Measurements from ENCODE around the gene NEURL3. TPM values are rescaled to one million over a fixed set of nuclear protein-coding genes. Genes with fewer than 3 reads are reported as not detected.

Gene NEURL3
- total RNA-seq, 4 donors from 2014 or later, result 0.32 to 7.9 (median 7.0) TPM; not detected in 1

GRCh38 chr2:96534141-96534540 lies 29.0 kb upstream of the NEURL3 start:
- WGBS, 2 donors (ENCODE audit: low coverage in 1 of 2), result 37 to 47% methylated on average over 4 of the region's 4 CpGs
- H3K27me3 ChIP-seq, result no peaks in the 10 kb centered on the region
- H3K9me3 ChIP-seq, result no peaks in the 10 kb centered on the region
- H3K27ac ChIP-seq, result peak overlapping the region; percentile 83 to 89 (median 86)
- no peak overlapping the region for H3K4me3 ChIP-seq
- in situ Hi-C loops (cut with MboI; ENCODE audit: low pct_ligation_motif_present in 1 of 4, low pct_unique_long_range_greater_than_20kb in 1 of 4, low sequenced_read_pairs in 3 of 4), result no loop called here
- no peaks in the 10 kb centered on the region for H3K36me3 ChIP-seq
- TF ChIP-seq POLR2A (IDR thresholded peaks at IDR 0.05) (no peak), POLR2AphosphoS5 (IDR thresholded peaks at IDR 0.05) (no peak), CTCF (IDR thresholded peaks at IDR 0.05) (no peak), EP300 (IDR thresholded peaks at IDR 0.05; ENCODE audit: low read depth) (no peak)
- DNase-seq, result no peak
- peaks cover 37 to 74% (median 68%) of the 10 kb centered on the region in 4 donors for H3K4me1 ChIP-seq
- intact Hi-C loops (cut with DNase I; ENCODE audit: low total_unique reads), result no loop called here

- peak overlapping the region; percentile 83 to 89 (median 86) for H3K27ac ChIP-seq
- WGBS, 2 donors (ENCODE audit: low coverage in 1 of 2), result 34% methylated on average over 8 of the region's 8 CpGs; no CpG with 5 or more reads in 1 of the 2 donors
- H3K4me1 ChIP-seq, result peaks cover 37 to 74% (median 63%) of the 10 kb centered on the region in 4 donors
- H3K9me3 ChIP-seq, result no peaks in the 10 kb centered on the region
- intact Hi-C loops (cut with DNase I; ENCODE audit: low total_unique reads) (no loop called here), in situ Hi-C loops (cut with MboI; ENCODE audit: low pct_ligation_motif_present in 1 of 4, low pct_unique_long_range_greater_than_20kb in 1 of 4, low sequenced_read_pairs in 3 of 4) (no loop called here)
- TF ChIP-seq POLR2AphosphoS5 (IDR thresholded peaks at IDR 0.05) (peak in 2 of 3 donors; percentile 50 to 62), EP300 (IDR thresholded peaks at IDR 0.05; ENCODE audit: low read depth) (no peak)
- no peaks in the 10 kb centered on the region for H3K36me3 ChIP-seq
- DNase-seq, result peak; percentile 66
- H3K27me3 ChIP-seq, result no peaks in the 10 kb centered on the region
- no peak overlapping the region for H3K4me3 ChIP-seq
These were observed 28.3 kb upstream of the NEURL3 start for GRCh38 chr2:96533292-96534073.

- in situ Hi-C loops (cut with MboI; ENCODE audit: low pct_ligation_motif_present in 1 of 4, low pct_unique_long_range_greater_than_20kb in 1 of 4, low sequenced_read_pairs in 3 of 4), result no loop called here
- no peaks in the 10 kb centered on the region for H3K36me3 ChIP-seq
These were observed 27.6 kb upstream of the NEURL3 start for GRCh38 chr2:96532641-96533291.

GRCh38 chr2:96531872-96532505 lies 26.8 kb upstream of the NEURL3 start:
- in situ Hi-C loops (cut with MboI; ENCODE audit: low pct_ligation_motif_present in 1 of 4, low pct_unique_long_range_greater_than_20kb in 1 of 4, low sequenced_read_pairs in 3 of 4), result no loop called here

More at GRCh38 chr2:96532641-96533291, 27.6 kb upstream of the NEURL3 start:
- 83% methylated on average over 7 of the region's 7 CpGs; no CpG with 5 or more reads in 1 of the 2 donors for WGBS, 2 donors (ENCODE audit: low coverage in 1 of 2)
- Histone ChIP-seq H3K27ac (peak overlapping the region; percentile 83 to 89 (median 86)), H3K27me3 (no peaks in the 10 kb centered on the region), H3K4me1 (peaks cover 37 to 74% (median 62%) of the 10 kb centered on the region in 4 donors), H3K9me3 (no peaks in the 10 kb centered on the region), H3K4me3 (no peak overlapping the region)
- intact Hi-C loops (cut with DNase I; ENCODE audit: low total_unique reads), result no loop called here
- TF ChIP-seq POLR2AphosphoS5 (IDR thresholded peaks at IDR 0.05) (no peak), POLR2A (IDR thresholded peaks at IDR 0.05) (no peak), CTCF (IDR thresholded peaks at IDR 0.05) (no peak), EP300 (IDR thresholded peaks at IDR 0.05; ENCODE audit: low read depth) (no peak)
- no peak for DNase-seq

More at GRCh38 chr2:96531872-96532505, 26.8 kb upstream of the NEURL3 start:
- TF ChIP-seq POLR2A (IDR thresholded peaks at IDR 0.05), result peak; percentile 38
- TF ChIP-seq POLR2AphosphoS5 (IDR thresholded peaks at IDR 0.05), result peak; percentile 78 to 83 (median 79)
- TF ChIP-seq EP300 (IDR thresholded peaks at IDR 0.05; ENCODE audit: low read depth), result peak; percentile 85
- no peak for TF ChIP-seq CTCF (IDR thresholded peaks at IDR 0.05)
- WGBS, 2 donors (ENCODE audit: low coverage in 1 of 2), result 0 to 9% methylated on average over 9 to 23 of the region's 23 CpGs
- DNase-seq, result peak; percentile 95
- H3K27ac ChIP-seq, result peak overlapping the region; percentile 83 to 89 (median 86)
- H3K36me3 ChIP-seq, result no peaks in the 10 kb centered on the region
- no peaks in the 10 kb centered on the region for H3K9me3 ChIP-seq
- H3K27me3 ChIP-seq, result no peaks in the 10 kb centered on the region
- H3K4me1 ChIP-seq, result peaks cover 37 to 75% (median 60%) of the 10 kb centered on the region in 4 donors
- peak overlapping the region; percentile 5 to 36 (median 25) for H3K4me3 ChIP-seq
- intact Hi-C loops (cut with DNase I; ENCODE audit: low total_unique reads), result no loop called here
